HuH-7 (cell line): Measurements from ENCODE around the gene CPNE1.
"Not testable (repeated sequence)": the region's sequence is repeated elsewhere in the genome, so short reads cannot be mapped to it uniquely, and the experiment has no call there.

Source experiments
- DNase-seq: peaks from one replicate; pipeline ENCODE4 v3.0.0; 2011; ENCODE audit warnings: low spot score

The CPNE1 gene

GRCh38 chr20:35698298-35699126, 33.8 kb upstream of the CPNE1 start:
- peak; percentile 44 for DNase-seq

GRCh38 chr20:35697696-35698297, 33.1 kb upstream of the CPNE1 start:
- no peak for DNase-seq

GRCh38 chr20:35695978-35696377, 31.3 kb upstream of the CPNE1 start:
- DNase-seq: no peak

- no peak for DNase-seq
Measured at GRCh38 chr20:35695245-35695749, 30.6 kb upstream of the CPNE1 start.

GRCh38 chr20:35690265-35690664, 25.6 kb upstream of the CPNE1 start:
- no peak for DNase-seq

- not testable (repeated sequence) for DNase-seq
Measured at GRCh38 chr20:35686872-35687271, 22.2 kb upstream of the CPNE1 start.

GRCh38 chr20:35685368-35685767, 20.7 kb upstream of the CPNE1 start:
- DNase-seq: not testable (repeated sequence)

- DNase-seq: no peak
Measured at GRCh38 chr20:35681960-35682359, 17.3 kb upstream of the CPNE1 start.

- DNase-seq: no peak
Measured at GRCh38 chr20:35680452-35681183, 15.9 kb upstream of the CPNE1 start.

- DNase-seq: no peak
Measured at GRCh38 chr20:35674921-35675320, 10.2 kb upstream of the CPNE1 start.

GRCh38 chr20:35673884-35674283, 9.2 kb upstream of the CPNE1 start:
- no peak for DNase-seq

GRCh38 chr20:35669681-35670080, 5.0 kb upstream of the CPNE1 start:
- no peak for DNase-seq

GRCh38 chr20:35669221-35669620, 4.5 kb upstream of the CPNE1 start:
- no peak for DNase-seq

- DNase-seq: no peak
Measured at GRCh38 chr20:35665949-35666288, 1.2 kb upstream of the CPNE1 start.

- peak; percentile 56 for DNase-seq
Measured at GRCh38 chr20:35663516-35664465, 909 bp downstream of the CPNE1 start.

- no peak for DNase-seq
Measured at GRCh38 chr20:35662551-35662950, 2.1 kb downstream of the CPNE1 start.

GRCh38 chr20:35661908-35662307, 2.8 kb downstream of the CPNE1 start:
- no peak for DNase-seq

GRCh38 chr20:35661053-35661452, 3.6 kb downstream of the CPNE1 start:
- DNase-seq: no peak

- DNase-seq: no peak
Measured at GRCh38 chr20:35660122-35660937, 4.4 kb downstream of the CPNE1 start.

- no peak for DNase-seq
Measured at GRCh38 chr20:35657271-35657670, 7.4 kb downstream of the CPNE1 start.

GRCh38 chr20:35654415-35654814, 10.3 kb downstream of the CPNE1 start:
- DNase-seq: no peak
